NCI-H1048 (cell line): ENCODE measurements around the gene ISM1.

ENCODE experiments used
- DNase-seq: peaks from one replicate; lab custom pipeline; 2025; lab: John Stamatoyannopoulos, UW

The ISM1 gene

GRCh38 chr20:13256606-13257005, 35.5 kb downstream of the ISM1 start:
- no peak for DNase-seq

DNA sequence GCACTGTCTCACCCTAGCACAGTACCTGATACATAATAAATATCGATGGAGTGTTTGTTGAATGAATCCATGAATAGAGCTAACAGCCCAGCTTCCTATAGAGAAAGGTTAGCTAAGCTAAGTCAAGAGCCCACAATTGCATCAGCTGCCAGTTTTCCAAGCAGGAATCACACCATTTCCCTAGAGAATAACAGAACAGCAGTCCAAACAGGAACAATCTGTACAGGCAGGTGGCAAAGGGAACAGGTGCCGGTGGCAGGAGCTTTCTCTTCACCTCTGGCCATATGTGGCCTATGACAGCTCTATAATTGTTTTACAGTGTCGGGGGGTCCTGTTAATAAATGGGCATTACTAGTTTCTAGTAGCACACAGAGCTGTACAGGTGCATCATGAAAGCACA, 38.8 kb downstream of the ISM1 start:
- DNase-seq = no peak

DNA sequence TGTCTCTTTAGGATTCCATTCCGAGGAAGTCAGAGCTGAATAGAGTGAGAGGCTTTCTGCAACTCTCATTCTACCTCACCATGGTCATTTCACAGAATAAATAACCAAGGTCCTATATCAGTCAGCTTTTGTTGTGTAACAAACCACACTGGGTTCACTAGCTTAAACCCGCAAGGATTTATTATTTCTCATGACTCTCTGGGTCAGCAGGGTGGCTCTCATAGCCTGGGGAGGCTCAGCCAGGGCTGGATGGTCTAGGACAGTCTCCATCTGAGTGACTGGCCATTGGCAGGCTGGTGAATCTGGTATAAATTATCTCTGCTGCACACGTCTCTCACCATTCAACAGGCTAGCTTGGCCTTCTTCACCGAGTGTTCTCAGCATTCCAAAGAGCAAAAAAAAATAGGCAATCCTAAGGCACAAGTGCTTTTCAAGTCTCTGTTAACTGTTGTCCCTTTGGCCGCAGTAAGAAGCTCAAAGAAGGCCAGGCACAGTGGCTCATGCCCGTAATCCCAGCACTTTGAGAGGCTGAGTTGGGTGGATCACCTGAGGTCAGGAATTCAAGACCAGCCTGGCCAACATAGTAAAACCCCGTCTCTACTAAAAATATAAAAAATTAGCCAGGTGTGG, 39.7 kb downstream of the ISM1 start:
- DNase-seq = no peak

- no peak for DNase-seq
Observed at GRCh38 chr20:13261460-13262301, 40.6 kb downstream of the ISM1 start.

GRCh38 chr20:13262302-13262650, 41.2 kb downstream of the ISM1 start:
- no peak for DNase-seq

- no peak for DNase-seq
Observed at GRCh38 chr20:13262671-13263360, 41.7 kb downstream of the ISM1 start.

DNA sequence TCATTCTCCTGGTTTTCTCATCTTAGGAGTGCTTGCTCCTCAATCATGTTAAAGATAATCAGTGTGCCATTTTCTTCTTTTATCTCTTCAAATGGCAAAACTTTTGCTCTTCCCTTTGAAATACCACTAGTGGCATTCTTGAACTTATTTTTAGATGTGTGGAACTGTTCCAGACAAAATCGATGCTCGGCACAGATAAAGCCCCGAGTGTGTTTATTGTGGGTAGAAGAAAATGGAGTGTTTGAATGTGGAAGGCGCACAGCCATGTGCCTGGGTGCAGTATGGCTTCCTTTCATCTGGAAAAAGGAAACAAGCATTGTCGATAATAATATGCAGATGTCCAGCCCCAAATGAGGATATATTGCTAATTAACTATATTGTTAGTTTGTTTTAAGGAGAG, 42.4 kb downstream of the ISM1 start:
- DNase-seq = no peak

- no peak for DNase-seq
Observed at GRCh38 chr20:13264907-13265306, 43.8 kb downstream of the ISM1 start.

DNA sequence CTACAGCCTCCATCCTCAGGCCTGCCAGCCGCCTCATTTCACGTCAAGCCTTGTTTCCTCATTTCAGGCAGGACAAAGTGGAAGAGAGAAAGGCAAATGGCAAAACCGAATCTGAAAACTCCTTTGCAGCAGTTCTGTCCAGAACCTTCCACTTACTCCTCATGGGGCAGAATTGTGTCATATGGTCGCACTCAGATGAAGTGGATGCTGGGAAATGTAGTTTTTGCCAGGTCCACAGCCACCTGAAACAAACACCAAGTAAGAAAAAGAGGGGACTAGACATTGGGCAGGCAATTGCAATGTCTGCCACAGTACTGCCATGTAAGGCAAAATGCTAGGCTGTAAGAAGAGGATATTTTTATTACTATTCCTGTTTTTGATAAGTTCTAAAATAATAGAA, 44.9 kb downstream of the ISM1 start:
- no peak for DNase-seq

DNA sequence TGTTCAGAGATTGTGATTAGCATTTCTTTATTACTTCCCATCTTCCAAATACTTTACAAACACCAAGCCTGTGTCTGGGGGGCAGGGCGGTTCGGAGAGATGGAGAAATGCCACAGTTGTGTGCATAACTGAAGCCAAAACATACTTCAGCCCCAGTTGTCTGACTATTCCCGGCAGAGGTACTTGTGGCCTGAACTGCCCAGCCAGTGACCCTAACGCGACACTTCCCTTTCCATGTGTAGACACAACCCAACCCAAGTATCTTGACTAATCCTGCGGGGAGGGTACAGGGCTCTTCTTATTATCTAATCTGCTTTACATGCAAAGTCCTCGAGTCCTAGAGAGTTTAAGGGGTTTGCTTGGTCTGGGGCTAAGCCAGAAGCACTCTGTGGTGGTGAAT, 46.2 kb downstream of the ISM1 start:
- DNase-seq = no peak

DNA sequence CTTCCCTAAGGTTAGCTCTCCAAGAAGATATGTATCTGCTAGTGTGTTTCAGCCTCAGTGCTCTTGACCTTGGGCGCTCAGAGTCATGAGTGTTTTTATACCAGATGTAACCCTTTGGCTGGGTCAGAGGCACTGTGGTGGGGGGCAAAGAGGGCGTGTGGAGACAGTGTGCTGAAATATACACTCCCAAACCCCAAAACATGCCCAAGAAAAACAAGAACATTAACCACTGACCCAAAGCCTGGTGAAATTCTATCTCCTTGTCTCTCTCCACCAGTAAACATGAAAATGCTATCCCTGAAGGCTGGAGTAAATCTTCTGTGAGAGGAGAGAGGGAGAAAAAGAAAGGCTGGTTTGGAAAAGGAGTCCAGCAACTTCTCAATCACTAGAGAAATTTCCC, 47.9 kb downstream of the ISM1 start:
- no peak for DNase-seq

- no peak for DNase-seq
Observed at GRCh38 chr20:13270211-13270610, 49.1 kb downstream of the ISM1 start.

GRCh38 chr20:13271098-13271497, 50.0 kb downstream of the ISM1 start:
- no peak for DNase-seq

DNA sequence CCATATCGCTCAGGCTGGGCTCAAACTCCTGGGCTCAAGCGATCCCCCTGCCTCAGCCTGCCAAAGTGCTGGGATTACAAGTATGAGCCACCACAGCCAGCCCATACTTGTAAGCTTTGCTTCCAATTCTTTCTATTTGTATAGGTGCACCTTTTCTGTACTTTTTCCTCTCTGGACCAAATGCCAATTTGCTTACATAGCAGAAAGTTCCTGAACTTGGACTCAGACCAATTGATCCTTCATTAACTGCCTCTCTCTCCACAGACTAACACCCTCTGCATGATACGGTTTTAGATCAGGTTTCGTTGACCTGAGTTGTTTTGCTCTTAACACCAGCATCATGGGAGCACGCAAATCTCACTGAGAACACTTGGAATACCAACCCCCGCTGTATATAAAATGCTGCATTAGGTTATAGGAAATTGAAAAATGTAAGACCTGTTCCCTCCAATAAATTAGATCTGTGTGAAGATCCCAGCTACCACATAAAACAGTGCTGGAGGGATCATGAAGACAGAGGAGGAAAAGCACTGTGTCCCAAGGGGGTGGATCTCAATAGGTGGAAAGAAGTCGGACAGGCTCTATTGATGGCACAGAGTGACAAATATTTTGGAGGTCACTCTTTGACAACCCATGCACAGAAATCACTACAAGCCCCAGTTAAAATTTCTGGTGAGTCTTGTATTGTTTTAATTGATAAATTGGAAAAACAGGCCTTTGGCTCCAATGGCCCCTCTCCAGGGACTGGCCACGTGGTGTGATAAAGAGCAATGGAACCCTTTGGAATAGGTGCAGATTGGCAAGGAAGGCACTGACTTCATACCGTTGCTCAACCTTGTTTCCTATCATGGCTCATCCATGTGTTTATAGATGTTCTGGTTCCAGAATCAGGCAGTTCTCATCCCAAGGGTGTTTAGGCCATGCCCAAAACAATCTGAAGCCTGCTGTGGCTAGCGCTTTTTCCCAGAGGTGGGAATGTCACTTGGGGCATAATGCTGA, 51.2 kb downstream of the ISM1 start:
- no peak for DNase-seq

DNA sequence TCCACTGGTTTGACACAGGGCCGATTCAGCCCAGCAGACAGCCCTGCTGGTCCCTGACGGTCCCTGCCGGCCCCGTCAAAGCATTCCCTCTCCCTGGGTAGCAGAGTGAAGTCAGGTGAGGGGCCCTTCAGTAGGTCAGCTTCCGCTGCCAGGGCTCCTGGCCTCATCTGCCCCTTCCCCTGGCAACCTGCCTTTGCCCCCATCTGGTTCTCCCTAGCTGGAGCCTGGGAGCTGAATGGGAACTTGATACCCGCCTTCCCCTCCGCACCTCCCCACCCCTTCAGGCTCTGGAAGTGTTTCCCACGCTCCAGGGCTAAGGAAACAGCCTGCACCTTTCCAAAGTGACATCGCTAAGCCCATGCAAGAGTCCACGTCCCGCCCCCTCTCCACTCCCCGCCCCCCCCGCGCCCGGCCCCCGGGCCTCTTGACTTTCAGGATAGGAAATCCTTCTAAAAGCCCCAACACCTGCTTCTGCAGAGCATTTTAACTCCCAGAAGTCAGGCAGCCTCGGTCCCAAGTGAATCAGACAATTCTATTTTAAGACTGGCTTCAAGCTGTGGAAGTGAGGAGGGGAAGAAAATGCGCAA, 53.3 kb downstream of the ISM1 start:
- no peak for DNase-seq

DNA sequence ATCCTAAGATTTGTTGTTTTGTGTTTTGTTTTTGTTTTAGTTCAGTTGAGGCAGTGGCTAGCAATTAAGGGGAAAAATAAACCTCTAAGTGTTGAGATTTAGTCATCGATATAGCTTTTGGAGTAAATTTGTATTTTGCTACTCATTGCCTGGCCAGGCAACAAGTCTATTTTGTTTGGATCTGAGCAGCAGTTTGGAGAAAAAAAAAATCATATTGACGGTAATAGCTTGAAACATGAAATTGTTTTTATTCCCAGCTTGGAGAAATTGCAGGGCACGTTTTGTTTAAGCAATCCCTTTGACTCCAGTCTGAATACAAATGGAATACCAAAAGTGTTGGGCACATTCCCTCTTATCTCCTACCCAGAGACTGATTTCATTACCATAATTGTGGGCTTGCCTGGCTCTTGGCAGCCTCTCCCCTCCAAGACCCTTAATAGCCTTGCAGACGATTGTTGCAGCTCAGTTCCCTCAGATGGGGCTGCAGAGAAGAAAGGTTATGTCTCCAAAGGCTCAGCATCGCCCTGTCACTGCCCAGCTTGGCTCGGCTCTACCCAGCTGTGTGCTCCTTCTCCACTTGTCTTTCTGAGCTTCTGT, 56.0 kb downstream of the ISM1 start:
- no peak for DNase-seq

GRCh38 chr20:13277663-13278295, 56.7 kb downstream of the ISM1 start:
- no peak for DNase-seq

- DNase-seq = no peak
Observed at GRCh38 chr20:13278812-13279570, 57.9 kb downstream of the ISM1 start.

DNA sequence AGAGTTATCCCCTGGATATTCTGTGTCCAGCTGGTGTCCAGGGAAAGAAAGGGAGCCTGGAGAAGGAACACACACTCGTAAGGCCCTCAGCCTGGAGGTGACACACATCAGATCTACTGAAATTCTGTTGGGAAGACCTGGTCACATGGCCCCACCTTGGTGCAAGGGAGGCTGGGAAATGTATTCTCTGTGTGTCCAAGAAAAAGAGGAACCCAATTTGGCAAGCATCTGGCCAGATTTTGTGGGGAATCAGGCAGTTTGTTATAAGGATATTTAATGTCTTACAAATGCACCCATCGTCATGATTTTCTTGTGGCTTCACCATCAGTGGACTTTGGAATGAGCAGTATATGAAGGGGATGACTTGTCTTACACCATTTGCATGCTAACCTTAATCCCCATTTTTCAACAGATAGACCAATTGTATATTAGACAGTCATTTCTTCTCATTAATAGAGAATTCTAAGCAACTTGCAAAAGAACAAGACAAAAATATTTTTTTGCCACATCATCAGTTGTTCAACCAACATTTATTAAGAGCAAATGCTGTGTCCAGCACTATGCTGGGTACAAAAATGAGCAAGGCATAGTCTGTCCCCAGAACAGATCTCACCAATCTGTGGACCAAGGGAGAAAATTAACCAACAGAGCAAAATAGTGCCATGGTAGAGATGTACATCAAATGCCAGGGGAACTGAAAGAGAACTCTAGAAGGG, 59.7 kb downstream of the ISM1 start:
- no peak for DNase-seq
